Measurements from ENCODE around the gene SFTPA2.
"Not testable (repeated sequence)": the region's sequence is repeated elsewhere in the genome, so short reads cannot be mapped to it uniquely, and the experiment has no call there.

SFTPA2 gene

GRCh38 chr10:79581044-79581443 lies 20.8 kb upstream of the SFTPA2 start:
- Histone ChIP-seq H3K79me2 (ENCODE audit: control insufficient read depth, insufficient read depth, low read length, poor library complexity) (no peaks in the 10 kb centered on the region), H3K27ac (ENCODE audit: low read depth, low read length) (no peak overlapping the region), H3K18ac (ENCODE audit: low read length) (no peak overlapping the region), H3K9me3 (ENCODE audit: insufficient read depth, low read depth, low read length) (no peaks in the 10 kb centered on the region), H3K9ac (ENCODE audit: low read length) (no peak overlapping the region), H3K27me3 (ENCODE audit: insufficient read depth, low read length) (no peaks in the 10 kb centered on the region), H2AK5ac (ENCODE audit: low read length) (no peak overlapping the region), H2BK5ac (ENCODE audit: low read depth, low read length, poor library complexity) (no peak overlapping the region), H3K79me1 (ENCODE audit: low read length) (no peaks in the 10 kb centered on the region), H3K4me3 (ENCODE audit: low read depth, low read length) (no peak overlapping the region), H3K4me2 (ENCODE audit: low read length) (no peak overlapping the region), H2BK12ac (ENCODE audit: low read length) (no peak overlapping the region), H3K4ac (ENCODE audit: low read depth, low read length) (no peak overlapping the region), H3K23ac (ENCODE audit: low read length) (no peak overlapping the region), H4K12ac (ENCODE audit: low read depth, low read length) (no peak overlapping the region), H4K8ac (ENCODE audit: low read depth, low read length) (no peak overlapping the region), H2BK120ac (ENCODE audit: insufficient read depth, low read length, poor library complexity) (no peak overlapping the region), H3K14ac (ENCODE audit: low read length) (no peak overlapping the region), H4K91ac (ENCODE audit: low read depth, low read length) (no peak overlapping the region), H2AFZ (ENCODE audit: insufficient read depth, low read length, poor library complexity) (no peak overlapping the region), H3K36me3 (ENCODE audit: control insufficient read depth in 1 of 2, insufficient read depth in 2 of 2, low read length in 2 of 2) (no peaks in the 10 kb centered on the region), H3K4me1 (ENCODE audit: control insufficient read depth in 1 of 2, insufficient read depth in 2 of 2, low read length in 2 of 2) (no peaks in the 10 kb centered on the region)
- DNase-seq, result no peak

- H3K27ac ChIP-seq (ENCODE audit: low read depth, low read length), result no peak overlapping the region
- H3K27me3 ChIP-seq (ENCODE audit: insufficient read depth, low read length), result no peaks in the 10 kb centered on the region
- H3K4me2 ChIP-seq (ENCODE audit: low read length), result no peak overlapping the region
- no peak overlapping the region for H4K12ac ChIP-seq (ENCODE audit: low read depth, low read length)
- no peak overlapping the region for H3K4ac ChIP-seq (ENCODE audit: low read depth, low read length)
- H2BK5ac ChIP-seq (ENCODE audit: low read depth, low read length, poor library complexity), result no peak overlapping the region
- no peak overlapping the region for H2BK120ac ChIP-seq (ENCODE audit: insufficient read depth, low read length, poor library complexity)
- H3K18ac ChIP-seq (ENCODE audit: low read length), result no peak overlapping the region
- H2AK5ac ChIP-seq (ENCODE audit: low read length), result no peak overlapping the region
- no peak overlapping the region for H3K4me3 ChIP-seq (ENCODE audit: low read depth, low read length)
- no peak overlapping the region for H2AFZ ChIP-seq (ENCODE audit: insufficient read depth, low read length, poor library complexity)
- H3K36me3 ChIP-seq (ENCODE audit: control insufficient read depth in 1 of 2, insufficient read depth in 2 of 2, low read length in 2 of 2), result no peaks in the 10 kb centered on the region
- no peak overlapping the region for H4K8ac ChIP-seq (ENCODE audit: low read depth, low read length)
- H3K4me1 ChIP-seq (ENCODE audit: control insufficient read depth in 1 of 2, insufficient read depth in 2 of 2, low read length in 2 of 2), result no peaks in the 10 kb centered on the region
- DNase-seq, result no peak
- H2BK12ac ChIP-seq (ENCODE audit: low read length), result no peak overlapping the region
- H3K79me2 ChIP-seq (ENCODE audit: control insufficient read depth, insufficient read depth, low read length, poor library complexity), result no peaks in the 10 kb centered on the region
- H3K9me3 ChIP-seq (ENCODE audit: insufficient read depth, low read depth, low read length), result no peaks in the 10 kb centered on the region
- no peaks in the 10 kb centered on the region for H3K79me1 ChIP-seq (ENCODE audit: low read length)
- H3K23ac ChIP-seq (ENCODE audit: low read length), result no peak overlapping the region
- H4K91ac ChIP-seq (ENCODE audit: low read depth, low read length), result no peak overlapping the region
- H3K9ac ChIP-seq (ENCODE audit: low read length), result no peak overlapping the region
- H3K14ac ChIP-seq (ENCODE audit: low read length), result no peak overlapping the region
- WGBS (ENCODE audit: extremely low coverage, insufficient coverage, insufficient read length), result no CpG with 5 or more reads among the region's 2 CpGs
Measured at GRCh38 chr10:79579361-79579760, 19.2 kb upstream of the SFTPA2 start.

GRCh38 chr10:79570624-79571023 lies 10.4 kb upstream of the SFTPA2 start:
- not testable (repeated sequence) for H2BK5ac ChIP-seq (ENCODE audit: low read depth, low read length, poor library complexity); H4K12ac ChIP-seq (ENCODE audit: low read depth, low read length); H3K27me3 ChIP-seq (ENCODE audit: insufficient read depth, low read length); H3K9ac ChIP-seq (ENCODE audit: low read length); H3K4me2 ChIP-seq (ENCODE audit: low read length); H3K79me1 ChIP-seq (ENCODE audit: low read length); H3K79me2 ChIP-seq (ENCODE audit: control insufficient read depth, insufficient read depth, low read length, poor library complexity); H3K36me3 ChIP-seq (ENCODE audit: control insufficient read depth in 1 of 2, insufficient read depth in 2 of 2, low read length in 2 of 2); H3K14ac ChIP-seq (ENCODE audit: low read length); H3K9me3 ChIP-seq (ENCODE audit: insufficient read depth, low read depth, low read length); H2AFZ ChIP-seq (ENCODE audit: insufficient read depth, low read length, poor library complexity); H3K18ac ChIP-seq (ENCODE audit: low read length); DNase-seq; H2BK12ac ChIP-seq (ENCODE audit: low read length); H4K8ac ChIP-seq (ENCODE audit: low read depth, low read length); H3K4me1 ChIP-seq (ENCODE audit: control insufficient read depth in 1 of 2, insufficient read depth in 2 of 2, low read length in 2 of 2); H3K27ac ChIP-seq (ENCODE audit: low read depth, low read length); H3K4me3 ChIP-seq (ENCODE audit: low read depth, low read length); H3K23ac ChIP-seq (ENCODE audit: low read length); H2AK5ac ChIP-seq (ENCODE audit: low read length); H3K4ac ChIP-seq (ENCODE audit: low read depth, low read length); H2BK120ac ChIP-seq (ENCODE audit: insufficient read depth, low read length, poor library complexity); H4K91ac ChIP-seq (ENCODE audit: low read depth, low read length)
- WGBS (ENCODE audit: extremely low coverage, insufficient coverage, insufficient read length), result no CpG with 5 or more reads among the region's 6 CpGs

GRCh38 chr10:79563426-79563825 lies 3.2 kb upstream of the SFTPA2 start:
- Histone ChIP-seq H3K9me3 (ENCODE audit: insufficient read depth, low read depth, low read length) (peaks cover under 1% of the 10 kb centered on the region), H2BK120ac (ENCODE audit: insufficient read depth, low read length, poor library complexity) (no peak overlapping the region), H3K4ac (ENCODE audit: low read depth, low read length) (no peak overlapping the region), H3K36me3 (ENCODE audit: control insufficient read depth in 1 of 2, insufficient read depth in 2 of 2, low read length in 2 of 2) (no peaks in the 10 kb centered on the region), H3K9ac (ENCODE audit: low read length) (no peak overlapping the region), H3K4me2 (ENCODE audit: low read length) (no peak overlapping the region), H3K4me3 (ENCODE audit: low read depth, low read length) (no peak overlapping the region), H3K4me1 (ENCODE audit: control insufficient read depth in 1 of 2, insufficient read depth in 2 of 2, low read length in 2 of 2) (no peaks in the 10 kb centered on the region), H2AFZ (ENCODE audit: insufficient read depth, low read length, poor library complexity) (no peak overlapping the region), H4K12ac (ENCODE audit: low read depth, low read length) (no peak overlapping the region), H3K23ac (ENCODE audit: low read length) (no peak overlapping the region), H2BK12ac (ENCODE audit: low read length) (no peak overlapping the region), H3K18ac (ENCODE audit: low read length) (no peak overlapping the region), H3K14ac (ENCODE audit: low read length) (no peak overlapping the region), H2AK5ac (ENCODE audit: low read length) (no peak overlapping the region), H4K91ac (ENCODE audit: low read depth, low read length) (no peak overlapping the region), H3K79me1 (ENCODE audit: low read length) (no peaks in the 10 kb centered on the region), H2BK5ac (ENCODE audit: low read depth, low read length, poor library complexity) (no peak overlapping the region), H3K27ac (ENCODE audit: low read depth, low read length) (no peak overlapping the region), H3K79me2 (ENCODE audit: control insufficient read depth, insufficient read depth, low read length, poor library complexity) (no peaks in the 10 kb centered on the region), H4K8ac (ENCODE audit: low read depth, low read length) (no peak overlapping the region), H3K27me3 (ENCODE audit: insufficient read depth, low read length) (no peaks in the 10 kb centered on the region)
- no CpG with 5 or more reads among the region's 4 CpGs for WGBS (ENCODE audit: extremely low coverage, insufficient coverage, insufficient read length)
- no peak for DNase-seq
